Ecto neural progenitor cell (in vitro differentiated cells): ENCODE data around the gene C20orf202.
A peak's percentile ranks its signal among the peaks of the same experiment; 100 is the strongest.

Experiments used
- DNase-seq: peaks from one replicate; pipeline ENCODE4 v3.0.0-alpha.2; 2018; ENCODE audit warnings: low spot score

C20orf202 gene

GRCh38 chr20:1202762-1203504 is at the start of gene C20orf202:
Gene C20orf202 (plus strand): TSS chr20:1203454. CDS start chr20:1203586, 132 bp downstream.
- DNase-seq: no peak

- DNase-seq: no peak
Observed at GRCh38 chr20:1154226-1154625, 49.0 kb upstream of the C20orf202 start.

- DNase-seq: no peak
Observed at GRCh38 chr20:1154691-1155090, 48.6 kb upstream of the C20orf202 start.

GRCh38 chr20:1155342-1155741 is 47.9 kb upstream of the C20orf202 start:
- no peak for DNase-seq

GRCh38 chr20:1160496-1160895 is 42.8 kb upstream of the C20orf202 start:
- DNase-seq: no peak

GRCh38 chr20:1160991-1161390 is 42.3 kb upstream of the C20orf202 start:
- DNase-seq: no peak

- no peak for DNase-seq
Observed at GRCh38 chr20:1163105-1163504, 40.1 kb upstream of the C20orf202 start.

- no peak for DNase-seq
Observed at GRCh38 chr20:1163653-1164052, 39.6 kb upstream of the C20orf202 start.

- no peak for DNase-seq
Observed at GRCh38 chr20:1164871-1165270, 38.4 kb upstream of the C20orf202 start.

- DNase-seq: no peak
Observed at GRCh38 chr20:1165521-1165920, 37.7 kb upstream of the C20orf202 start.

GRCh38 chr20:1165941-1166340 is 37.3 kb upstream of the C20orf202 start:
- no peak for DNase-seq

- no peak for DNase-seq
Observed at GRCh38 chr20:1166948-1167720, 36.1 kb upstream of the C20orf202 start.

GRCh38 chr20:1169224-1169623 is 34.0 kb upstream of the C20orf202 start:
- DNase-seq: no peak

GRCh38 chr20:1171461-1172093 is 31.7 kb upstream of the C20orf202 start:
- DNase-seq: peak; percentile 81

GRCh38 chr20:1173698-1174097 is 29.6 kb upstream of the C20orf202 start:
- no peak for DNase-seq

- DNase-seq: no peak
Observed at GRCh38 chr20:1174787-1175186, 28.5 kb upstream of the C20orf202 start.

- DNase-seq: peak; percentile 56
Observed at GRCh38 chr20:1177680-1178079, 25.6 kb upstream of the C20orf202 start.

- no peak for DNase-seq
Observed at GRCh38 chr20:1178103-1178502, 25.2 kb upstream of the C20orf202 start.

- no peak for DNase-seq
Observed at GRCh38 chr20:1178623-1179022, 24.6 kb upstream of the C20orf202 start.

- no peak for DNase-seq
Observed at GRCh38 chr20:1180949-1181348, 22.3 kb upstream of the C20orf202 start.

- DNase-seq: no peak
Observed at GRCh38 chr20:1182106-1182505, 21.1 kb upstream of the C20orf202 start.

- no peak for DNase-seq
Observed at GRCh38 chr20:1183153-1183552, 20.1 kb upstream of the C20orf202 start.

GRCh38 chr20:1184260-1184637 is 19.0 kb upstream of the C20orf202 start:
- DNase-seq: no peak
